Measurements from ENCODE around the gene DHX15.

- TF ChIP-seq EP300 (IDR thresholded peaks at IDR 0.05; ENCODE audit: low read depth) (no peak), CTCF (IDR thresholded peaks at IDR 0.05) (no peak), POLR2AphosphoS5 (IDR thresholded peaks at IDR 0.05) (no peak), POLR2A (IDR thresholded peaks at IDR 0.05) (no peak)
Measured at GRCh38 chr4:24559889-24560288, 24.5 kb downstream of the DHX15 start.
